Lung (tissue), 16 donors: ENCODE measurements around the gene LIMK1. TPM values are rescaled to one million over a fixed set of nuclear protein-coding genes. Genes with fewer than 3 reads are reported as not detected.
A peak's percentile ranks its signal among the peaks of the same experiment; 100 is the strongest.

Source experiments
- ATAC-seq: fragments of 200-7000 bp; cut with Tn5 transposase; one replicate; pipeline ENCODE4 v1.9.1; 2020; ENCODE audit warnings: moderate number of reproducible peaks; ENCODE audit not compliant: insufficient read depth, low FRiP score
- DNase-seq, 3 donors: peaks; one replicate each; pipeline ENCODE4 v3.0.0-alpha.2; 2013 to 2017
- H3K27ac ChIP-seq, 2 donors: one replicate each; pipeline ENCODE4 v1.5.1; 2013; ENCODE audit warnings: mild to moderate bottlenecking in 2 of 2, moderate library complexity in 2 of 2, control low read depth in 1 of 2, inconsistent platforms in 1 of 2, low read depth in 1 of 2, low read length in 1 of 2
- H3K27me3 ChIP-seq, 3 donors: one replicate each; pipeline ENCODE4 v1.5.1; 2013; ENCODE audit warnings: low read length in 2 of 3; ENCODE audit not compliant: control insufficient read depth in 3 of 3, insufficient read depth in 3 of 3
- H3K36me3 ChIP-seq, 4 donors: one replicate each; pipeline ENCODE4 v1.5.1; 2013; ENCODE audit warnings: low read length in 4 of 4, mild to moderate bottlenecking in 1 of 4, moderate library complexity in 1 of 4; ENCODE audit not compliant: control insufficient read depth in 4 of 4, insufficient read depth in 4 of 4
- H3K4me1 ChIP-seq, 5 donors: one replicate each; pipeline ENCODE4 v1.5.1; 2013; ENCODE audit warnings: low read length in 5 of 5, mild to moderate bottlenecking in 2 of 5, moderate library complexity in 1 of 5; ENCODE audit not compliant: control insufficient read depth in 5 of 5, insufficient read depth in 5 of 5
- H3K4me3 ChIP-seq: one replicate; pipeline ENCODE4 v1.5.1; 2013; ENCODE audit warnings: mild to moderate bottlenecking, control low read depth, moderate library complexity
- H3K9ac ChIP-seq, 2 donors: one replicate each; pipeline ENCODE4 v1.5.1; 2013; ENCODE audit warnings: low read length in 2 of 2, control low read depth in 1 of 2; ENCODE audit not compliant: insufficient read depth in 1 of 2
- H3K9me3 ChIP-seq, 4 donors: one replicate each; pipeline ENCODE4 v1.5.1; 2013; ENCODE audit warnings: low read length in 3 of 4, mild to moderate bottlenecking in 1 of 4, moderate library complexity in 1 of 4; ENCODE audit not compliant: control insufficient read depth in 4 of 4, insufficient read depth in 3 of 4
- WGBS, 2 donors: extraction: QIAGEN DNeasy Blood & Tissue Kit; methylation state at CpG; one replicate each; pipeline ENCODE4 v1.1.7; 2013; 5-methylcytosine and 5-hydroxymethylcytosine counted together
- long read RNA-seq, 5 donors: transcript quantifications; one replicate each; lab custom pipeline, GENCODE V29; 2026
- polyA plus RNA-seq, 2 donors: library from polyadenylated mRNA; stranded (reverse); fragments of 200-250 nt; gene quantifications; one replicate each; pipeline ENCODE4 v1.2.1, GENCODE V29; 2013
- total RNA-seq, 2 donors: library from RNA; depleted of rRNA in 1 of 2; stranded (reverse); fragments of >200 nt in 1 of 2; gene quantifications; one replicate each; pipeline ENCODE4 v1.2.1, GENCODE V29; 2014 to 2021
- TF ChIP-seq, protein P1 (sequence below): IDR thresholded peaks from 2 replicates; pipeline ENCODE4 v1.5.1; 2012; ENCODE audit warnings: mild to moderate bottlenecking; ENCODE audit errors: control extremely low read depth, extremely low read depth
- donor health status: control.
- donor health status: control.
- donor health status: Bipolar disorder and iron deficiency.
- donor health status: healthy.
- donor health status: DM: yes; HTN: yes; CAD: no.

The LIMK1 gene
- total RNA-seq (10 to 100 TPM; 11.2 to 41.0 TPM), polyA plus RNA-seq (10 to 100 TPM; 14.0 to 20.5 TPM)
- long read RNA-seq, donor 1, transcript LIMK1-201 (16 exons, 3,219 nt) = major isoform, 5 of 5 reads
- long read RNA-seq, donor 1, partial matches to known transcripts = 0 of 5 reads
- long read RNA-seq, donor 1, other reads (novel, unspliced or antisense) = 0 of 5 reads
- long read RNA-seq, donor 2, partial matches to known transcripts = 6 of 7 reads
- long read RNA-seq, donor 2, other reads (novel, unspliced or antisense) = 0 of 7 reads
- long read RNA-seq, donor 3 = 0 reads
- long read RNA-seq, donor 4, partial matches to known transcripts = 0 of 2 reads
- long read RNA-seq, donor 4, other reads (novel, unspliced or antisense) = 0 of 2 reads
- long read RNA-seq, donor 5, partial matches to known transcripts = 0 of 2 reads
- long read RNA-seq, donor 5, other reads (novel, unspliced or antisense) = 0 of 2 reads

DNA sequence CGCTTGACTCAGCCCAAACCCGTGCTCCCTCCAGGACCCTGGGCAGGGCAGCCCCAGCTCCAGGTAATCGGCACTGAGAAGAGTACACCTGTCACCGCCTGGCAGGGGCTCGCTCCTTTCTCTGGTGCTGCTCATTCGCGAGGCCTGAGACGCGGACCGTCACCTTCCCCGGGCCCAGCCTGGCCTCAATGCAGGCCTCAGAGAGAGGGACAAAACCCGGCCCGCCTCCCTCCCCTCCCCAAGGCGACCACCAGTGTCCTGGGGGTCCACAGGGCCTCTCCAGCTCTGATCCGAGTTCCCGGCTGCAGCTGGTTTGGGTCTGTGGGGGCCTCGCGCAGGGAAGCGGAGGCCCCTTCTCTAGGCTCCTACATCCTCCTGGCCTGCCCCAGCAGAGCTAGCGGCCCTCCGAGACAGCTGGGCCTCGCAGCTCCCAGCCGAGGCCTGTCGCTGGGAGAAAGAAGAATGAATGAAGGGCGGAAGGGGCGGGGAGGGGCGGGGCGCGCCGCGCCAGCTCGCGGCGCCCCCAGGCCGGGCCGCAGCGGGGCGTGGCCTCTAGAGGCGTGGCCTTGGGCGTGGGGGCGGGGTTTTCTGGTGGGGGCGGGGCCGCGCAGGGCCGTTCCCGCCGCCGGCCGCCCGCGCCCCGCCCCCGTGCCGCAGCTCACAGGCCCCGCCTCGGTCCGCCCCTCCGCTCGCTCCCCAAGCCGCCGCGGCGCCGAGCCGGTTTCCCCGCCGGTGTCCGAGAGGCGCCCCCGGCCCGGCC lies at the start of gene LIMK1:
Gene LIMK1 (plus strand): TSS at position 688 of the 760 bp plus-strand sequence. CDS start 187 bp downstream, outside the sequence.
- H3K27ac ChIP-seq = no peak within 1 kb of the TSS
- DNase-seq (peak; percentile 92 to 96 (median 94)), ATAC-seq (peak; percentile 93)
- TF ChIP-seq, protein P1, sequence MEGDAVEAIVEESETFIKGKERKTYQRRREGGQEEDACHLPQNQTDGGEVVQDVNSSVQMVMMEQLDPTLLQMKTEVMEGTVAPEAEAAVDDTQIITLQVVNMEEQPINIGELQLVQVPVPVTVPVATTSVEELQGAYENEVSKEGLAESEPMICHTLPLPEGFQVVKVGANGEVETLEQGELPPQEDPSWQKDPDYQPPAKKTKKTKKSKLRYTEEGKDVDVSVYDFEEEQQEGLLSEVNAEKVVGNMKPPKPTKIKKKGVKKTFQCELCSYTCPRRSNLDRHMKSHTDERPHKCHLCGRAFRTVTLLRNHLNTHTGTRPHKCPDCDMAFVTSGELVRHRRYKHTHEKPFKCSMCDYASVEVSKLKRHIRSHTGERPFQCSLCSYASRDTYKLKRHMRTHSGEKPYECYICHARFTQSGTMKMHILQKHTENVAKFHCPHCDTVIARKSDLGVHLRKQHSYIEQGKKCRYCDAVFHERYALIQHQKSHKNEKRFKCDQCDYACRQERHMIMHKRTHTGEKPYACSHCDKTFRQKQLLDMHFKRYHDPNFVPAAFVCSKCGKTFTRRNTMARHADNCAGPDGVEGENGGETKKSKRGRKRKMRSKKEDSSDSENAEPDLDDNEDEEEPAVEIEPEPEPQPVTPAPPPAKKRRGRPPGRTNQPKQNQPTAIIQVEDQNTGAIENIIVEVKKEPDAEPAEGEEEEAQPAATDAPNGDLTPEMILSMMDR = no peak
- H3K4me1 ChIP-seq = peaks cover 0 to 20% (median 6%) of the 10 kb centered on the region in 5 donors
- peak within 1 kb of the TSS; percentile 11 to 46 for H3K9ac ChIP-seq
- peaks cover 0 to 1% (median 0%) of the 10 kb centered on the region in 4 donors for H3K9me3 ChIP-seq
- peaks cover 0 to 7% (median 3%) of the 10 kb centered on the region in 4 donors for H3K36me3 ChIP-seq
- H3K4me3 ChIP-seq = peak within 1 kb of the TSS; percentile 32
- 10 to 22% methylated on average over 33 to 69 of the region's 71 CpGs for WGBS, 2 donors
- H3K27me3 ChIP-seq = no peaks in the 10 kb centered on the region

DNA sequence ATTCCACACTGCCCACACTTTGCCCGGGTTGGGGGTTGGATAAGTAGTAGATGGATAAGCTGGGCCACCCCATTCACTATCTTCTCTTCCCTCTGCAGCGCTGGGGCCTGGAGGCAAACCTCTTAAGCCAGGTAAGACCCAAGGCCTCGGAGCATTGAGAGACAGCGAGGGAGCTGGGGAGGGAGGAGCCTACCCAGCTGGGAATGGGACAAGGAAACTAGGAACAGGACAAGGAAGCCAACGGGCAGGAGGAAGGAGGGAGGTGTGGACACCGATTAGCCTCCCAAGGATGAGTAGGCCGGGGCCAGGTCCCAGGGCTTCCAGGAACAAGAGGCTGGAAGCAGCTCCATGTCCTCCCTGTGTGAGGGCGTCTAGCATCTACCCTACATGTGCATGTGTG lies 46.0 kb upstream of the LIMK1 start:
- ATAC-seq = no peak
- H3K9ac ChIP-seq = no peak overlapping the region
- TF ChIP-seq, protein P1 = no peak
- 81 to 85% methylated on average over 8 of the region's 8 CpGs for WGBS, 2 donors
- H3K27me3 ChIP-seq = no peaks in the 10 kb centered on the region
- DNase-seq = no peak
- H3K4me1 ChIP-seq = peaks cover 0 to 19% (median 14%) of the 10 kb centered on the region in 5 donors
- no peak overlapping the region for H3K4me3 ChIP-seq
- H3K9me3 ChIP-seq = no peaks in the 10 kb centered on the region
- peak overlapping the region in 1 of 2 donors; percentile 20 for H3K27ac ChIP-seq
- H3K36me3 ChIP-seq = peaks cover 0 to 44% (median 15%) of the 10 kb centered on the region in 4 donors

DNA sequence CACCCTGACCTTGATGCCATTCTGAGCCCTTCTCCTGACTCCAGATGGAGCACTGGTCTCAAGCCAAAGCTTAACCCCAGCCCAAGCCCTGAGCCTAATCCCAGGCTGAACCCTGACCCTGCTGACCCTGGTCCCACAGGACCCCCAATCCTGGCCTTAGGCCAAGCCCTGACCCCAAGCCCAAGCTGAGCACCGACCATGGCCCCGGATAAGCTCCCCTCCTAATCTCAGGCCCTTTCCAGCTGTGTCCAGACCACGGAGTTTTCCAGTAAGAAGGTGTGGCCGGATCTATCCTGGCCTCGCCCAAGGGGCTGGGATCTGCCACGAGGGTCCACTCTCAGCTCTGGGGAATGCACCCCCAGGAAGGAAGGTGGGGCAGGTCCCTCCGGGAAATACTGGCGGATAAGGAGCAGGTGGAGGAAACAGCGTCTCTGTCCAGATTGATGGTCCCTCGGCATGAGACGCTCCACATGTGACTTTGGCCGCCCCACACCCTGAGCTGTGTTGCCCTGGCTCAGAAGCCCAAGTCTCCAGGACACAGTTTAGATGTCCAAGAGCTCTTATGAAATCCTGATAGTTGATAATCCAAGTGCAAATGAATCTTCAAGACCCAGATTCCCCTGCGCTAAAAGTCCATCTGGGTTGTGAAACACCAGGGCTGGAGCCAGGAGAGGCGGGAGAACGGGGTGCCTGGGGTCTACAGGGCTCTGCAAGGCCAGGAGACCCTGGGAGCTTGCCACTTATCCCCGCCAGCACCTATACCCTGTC lies 45.2 kb upstream of the LIMK1 start:
- ATAC-seq = no peak
- H3K9me3 ChIP-seq = no peaks in the 10 kb centered on the region
- TF ChIP-seq, protein P1 = no peak
- H3K4me1 ChIP-seq = peaks cover 0 to 14% (median 13%) of the 10 kb centered on the region in 5 donors
- H3K4me3 ChIP-seq = no peak overlapping the region
- no peak overlapping the region for H3K9ac ChIP-seq
- DNase-seq = peak in 1 of 3 donors; percentile 18
- peaks cover 0 to 42% (median 18%) of the 10 kb centered on the region in 4 donors for H3K36me3 ChIP-seq
- H3K27me3 ChIP-seq = no peaks in the 10 kb centered on the region
- WGBS, 2 donors = 79 to 90% methylated on average over 16 of the region's 16 CpGs
- peak overlapping the region in 1 of 2 donors; percentile 44 for H3K27ac ChIP-seq
